GM23338 (cell line): ENCODE results near the gene DDX49. TPM values are rescaled to one million over a fixed set of nuclear protein-coding genes. Genes with fewer than 3 reads are reported as not detected.

ENCODE experiments used
- ATAC-seq: fragments of 200-7000 bp; cut with Tn5 transposase; 3 replicates; pipeline ENCODE4 v1.9.1; 2020
- DNase-seq: peaks from one replicate; pipeline ENCODE4 v3.0.0-alpha.2; 2015; ENCODE audit warnings: low spot score
- H2AFZ ChIP-seq: fragments of 200-600 bp; sonication (generic); 2 replicates; pipeline ENCODE4 v1.8.0; 2016; ENCODE audit warnings: antibody characterized with exemption, mild to moderate bottlenecking, moderate library complexity
- H3F3A ChIP-seq: fragments of 200-600 bp; sonication (generic); replicated peaks from 2 replicates; pipeline ENCODE4 v1.8.0; 2017; ENCODE audit warnings: antibody characterized with exemption, mixed run types, low read depth
- H3K27ac ChIP-seq: fragments of 200-600 bp; sonication (generic); 2 replicates; pipeline ENCODE4 v1.6.1; 2016; ENCODE audit warnings: low read depth
- H3K27me3 ChIP-seq: fragments of 200-600 bp; sonication (generic); 2 replicates; pipeline ENCODE4 v1.8.0; 2016; ENCODE audit warnings: mild to moderate bottlenecking, mixed run types, moderate library complexity; ENCODE audit not compliant: insufficient read depth
- H3K36me3 ChIP-seq: fragments of 200-600 bp; sonication (generic); 2 replicates; pipeline ENCODE4 v1.8.0; 2016; ENCODE audit warnings: mild to moderate bottlenecking; ENCODE audit not compliant: insufficient read depth
- H3K4me1 ChIP-seq: fragments of 200-600 bp; sonication (generic); 2 replicates; pipeline ENCODE4 v1.8.0; 2016; ENCODE audit warnings: mild to moderate bottlenecking, moderate library complexity; ENCODE audit not compliant: insufficient read depth
- H3K4me2 ChIP-seq: fragments of 200-600 bp; sonication (generic); 2 replicates; pipeline ENCODE4 v1.7.1; 2017; ENCODE audit warnings: mixed run types
- H3K4me3 ChIP-seq: fragments of 200-600 bp; sonication (generic); 2 replicates; pipeline ENCODE4 v1.6.1; 2016; ENCODE audit warnings: mixed run types
- H3K79me2 ChIP-seq: fragments of 200-600 bp; sonication (generic); replicated peaks from 2 replicates; pipeline ENCODE4 v1.8.0; 2017; ENCODE audit warnings: mild to moderate bottlenecking; ENCODE audit not compliant: insufficient read depth
- H3K9me2 ChIP-seq: fragments of 200-600 bp; sonication (generic); 2 replicates; pipeline ENCODE4 v1.8.0; 2017; ENCODE audit not compliant: insufficient read depth
- H4K20me1 ChIP-seq: fragments of 200-600 bp; sonication (generic); replicated peaks from 2 replicates; pipeline ENCODE4 v1.8.0; 2017; ENCODE audit warnings: mild to moderate bottlenecking; ENCODE audit not compliant: insufficient read depth
- H3K27ac Mint-ChIP-seq: 2 replicates; pipeline ENCODE4 v1.8.0; 2020; ENCODE audit warnings: inconsistent platforms, mild to moderate bottlenecking, moderate library complexity, mixed read lengths
- H3K27me3 Mint-ChIP-seq: 3 replicates; pipeline ENCODE4 v1.8.0; 2022; ENCODE audit warnings: low read depth, mild to moderate bottlenecking, moderate library complexity, mixed read lengths, inconsistent platforms; ENCODE audit not compliant: insufficient read depth, poor library complexity
- H3K36me3 Mint-ChIP-seq: 3 replicates; pipeline ENCODE4 v1.8.0; 2021; ENCODE audit warnings: low read depth, mild to moderate bottlenecking, inconsistent platforms, moderate library complexity, mixed read lengths
- H3K4me1 Mint-ChIP-seq: 3 replicates; pipeline ENCODE4 v1.8.0; 2020; ENCODE audit warnings: mild to moderate bottlenecking, inconsistent platforms, mixed read lengths
- H3K4me3 Mint-ChIP-seq: 3 replicates; pipeline ENCODE4 v1.8.0; 2021; ENCODE audit warnings: moderate library complexity, mild to moderate bottlenecking, inconsistent platforms, mixed read lengths
- H3K9me3 Mint-ChIP-seq: 3 replicates; pipeline ENCODE4 v1.8.0; 2020; ENCODE audit warnings: moderate library complexity, mild to moderate bottlenecking, inconsistent platforms, mixed read lengths
- CREB1 ChIP-seq: fragments of 250-450 bp; sonication (Bioruptor Pico); IDR thresholded peaks from 2 replicates; pipeline ENCODE4 v1.5.0; 2020; ENCODE audit warnings: low read depth, mild to moderate bottlenecking, moderate library complexity
- EZH2 ChIP-seq: fragments of 200-600 bp; sonication (generic); IDR thresholded peaks from one replicate; pipeline ENCODE4 v1.8.0; 2017; ENCODE audit warnings: antibody characterized with exemption, mild to moderate bottlenecking, low read depth; ENCODE audit not compliant: unreplicated experiment
- EZH2phosphoT487 ChIP-seq: fragments of 200-600 bp; sonication (generic); IDR thresholded peaks from one replicate; pipeline ENCODE4 v1.8.1; 2018; ENCODE audit warnings: antibody characterized with exemption; ENCODE audit not compliant: unreplicated experiment
- JUNB ChIP-seq: IDR thresholded peaks from one replicate; pipeline ENCODE4 v1.6.1; 2016; ENCODE audit warnings: antibody characterized with exemption; ENCODE audit not compliant: unreplicated experiment
- NANOG ChIP-seq: IDR thresholded peaks from 2 replicates; pipeline ENCODE4 v1.6.1; 2016; ENCODE audit warnings: antibody characterized with exemption, borderline replicate concordance
- POLR2AphosphoS5 ChIP-seq: IDR thresholded peaks from 2 replicates; pipeline ENCODE4 v1.6.1; 2016; ENCODE audit warnings: antibody characterized with exemption, low read depth
- STAT1 ChIP-seq: IDR thresholded peaks from one replicate; pipeline ENCODE4 v1.6.1; 2016; ENCODE audit warnings: antibody characterized with exemption; ENCODE audit not compliant: unreplicated experiment
- ZNF114 ChIP-seq: fragments of 250-450 bp; sonication (Bioruptor Pico); IDR thresholded peaks from 2 replicates; pipeline ENCODE4 v1.5.0; 2020; ENCODE audit warnings: mild to moderate bottlenecking, moderate library complexity
- ZNF331 ChIP-seq: fragments of 250-450 bp; sonication (Bioruptor Pico); IDR thresholded peaks from 2 replicates; pipeline ENCODE4 v1.5.0; 2020; ENCODE audit warnings: low read depth, mild to moderate bottlenecking, moderate library complexity
- polyA plus RNA-seq: library from polyadenylated mRNA; unstranded; fragments of >200 nt; fragmentation: Nextera tagmentation; extraction: Ambion mirVana; gene quantifications from 2 replicates; pipeline ENCODE4 v1.2.1, GENCODE V29; 2016
- total RNA-seq: library from RNA; depleted of rRNA; stranded (reverse); fragments of >200 nt; shearing (Covaris generic); gene quantifications from 2 replicates; pipeline ENCODE4 v1.2.3, GENCODE V29; 2014
- TF ChIP-seq, protein P1 (sequence below), 2 experiments: fragments of 200-600 bp in 1 of 2; sonication (generic) in 1 of 2; conservative IDR thresholded peaks; 2 replicates each; pipeline versions ENCODE4 v1.5.1 to v1.6.1; 2016 to 2017; ENCODE audit warnings: antibody characterized with exemption in 2 of 2, low read depth in 2 of 2, mild to moderate bottlenecking in 2 of 2, moderate library complexity in 1 of 2
- TF ChIP-seq, protein P2 (sequence below): IDR thresholded peaks from 2 replicates; pipeline ENCODE4 v1.6.1; 2016; ENCODE audit warnings: antibody characterized with exemption
- TF ChIP-seq, protein P3 (sequence below): fragments of 250-450 bp; sonication (Bioruptor Pico); IDR thresholded peaks from 2 replicates; pipeline ENCODE4 v1.5.0; 2020; ENCODE audit warnings: mild to moderate bottlenecking, moderate library complexity
- TF ChIP-seq, protein P4 (sequence below): IDR thresholded peaks from one replicate; pipeline ENCODE4 v1.6.1; 2018; ENCODE audit warnings: antibody characterized with exemption; ENCODE audit not compliant: unreplicated experiment

DDX49 gene
- total and polyA plus RNA-seq, 2 experiments from 2014 or later: 40.2 to 75.3 TPM

DNA sequence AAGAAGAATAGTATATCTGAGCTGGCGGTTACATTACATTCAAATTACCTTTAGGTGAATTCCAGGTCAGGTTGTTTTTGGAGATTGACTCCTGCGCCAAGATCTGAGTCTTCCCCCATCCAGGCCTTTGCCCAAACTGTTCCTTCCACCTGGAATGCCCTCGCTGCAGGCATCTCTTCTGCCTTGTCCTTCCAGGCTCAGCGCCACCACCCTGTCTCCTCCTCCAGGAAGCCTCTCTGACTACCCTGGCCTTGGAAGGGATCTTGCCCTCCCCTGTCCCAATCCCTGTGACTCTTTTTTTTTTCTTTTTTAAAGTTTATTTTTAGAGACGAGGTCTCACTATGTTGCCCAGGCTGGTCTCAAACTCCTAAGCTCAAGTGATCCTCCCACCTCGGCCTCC is 23.2 kb downstream of the DDX49 start:
- no peaks in the 10 kb centered on the region for H3K9me2 ChIP-seq
- ATAC-seq (no peak), DNase-seq (no peak)
- no peak overlapping the region for H3K27ac Mint-ChIP-seq
- no peaks in the 10 kb centered on the region for H4K20me1 ChIP-seq
- peaks cover 21% of the 10 kb centered on the region for H3K27me3 Mint-ChIP-seq
- peaks cover 9% of the 10 kb centered on the region for H3K4me1 ChIP-seq
- peaks cover 29% of the 10 kb centered on the region for H3K36me3 Mint-ChIP-seq
- TF ChIP-seq, protein P1, sequence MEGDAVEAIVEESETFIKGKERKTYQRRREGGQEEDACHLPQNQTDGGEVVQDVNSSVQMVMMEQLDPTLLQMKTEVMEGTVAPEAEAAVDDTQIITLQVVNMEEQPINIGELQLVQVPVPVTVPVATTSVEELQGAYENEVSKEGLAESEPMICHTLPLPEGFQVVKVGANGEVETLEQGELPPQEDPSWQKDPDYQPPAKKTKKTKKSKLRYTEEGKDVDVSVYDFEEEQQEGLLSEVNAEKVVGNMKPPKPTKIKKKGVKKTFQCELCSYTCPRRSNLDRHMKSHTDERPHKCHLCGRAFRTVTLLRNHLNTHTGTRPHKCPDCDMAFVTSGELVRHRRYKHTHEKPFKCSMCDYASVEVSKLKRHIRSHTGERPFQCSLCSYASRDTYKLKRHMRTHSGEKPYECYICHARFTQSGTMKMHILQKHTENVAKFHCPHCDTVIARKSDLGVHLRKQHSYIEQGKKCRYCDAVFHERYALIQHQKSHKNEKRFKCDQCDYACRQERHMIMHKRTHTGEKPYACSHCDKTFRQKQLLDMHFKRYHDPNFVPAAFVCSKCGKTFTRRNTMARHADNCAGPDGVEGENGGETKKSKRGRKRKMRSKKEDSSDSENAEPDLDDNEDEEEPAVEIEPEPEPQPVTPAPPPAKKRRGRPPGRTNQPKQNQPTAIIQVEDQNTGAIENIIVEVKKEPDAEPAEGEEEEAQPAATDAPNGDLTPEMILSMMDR (conservative IDR thresholded peaks at IDR 0.05; ENCODE audit: low read depth in 2 of 2): no peak
- TF ChIP-seq STAT1 (no peak), EZH2 (no peak), ZNF331 (no peak), POLR2AphosphoS5 (no peak), ZNF114 (no peak), EZH2phosphoT487 (no peak), JUNB (no peak), NANOG (no peak), CREB1 (CRISPR knock-in tag) (no peak)
- TF ChIP-seq, protein P2, sequence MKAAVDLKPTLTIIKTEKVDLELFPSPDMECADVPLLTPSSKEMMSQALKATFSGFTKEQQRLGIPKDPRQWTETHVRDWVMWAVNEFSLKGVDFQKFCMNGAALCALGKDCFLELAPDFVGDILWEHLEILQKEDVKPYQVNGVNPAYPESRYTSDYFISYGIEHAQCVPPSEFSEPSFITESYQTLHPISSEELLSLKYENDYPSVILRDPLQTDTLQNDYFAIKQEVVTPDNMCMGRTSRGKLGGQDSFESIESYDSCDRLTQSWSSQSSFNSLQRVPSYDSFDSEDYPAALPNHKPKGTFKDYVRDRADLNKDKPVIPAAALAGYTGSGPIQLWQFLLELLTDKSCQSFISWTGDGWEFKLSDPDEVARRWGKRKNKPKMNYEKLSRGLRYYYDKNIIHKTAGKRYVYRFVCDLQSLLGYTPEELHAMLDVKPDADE: no peak
- TF ChIP-seq, protein P3, sequence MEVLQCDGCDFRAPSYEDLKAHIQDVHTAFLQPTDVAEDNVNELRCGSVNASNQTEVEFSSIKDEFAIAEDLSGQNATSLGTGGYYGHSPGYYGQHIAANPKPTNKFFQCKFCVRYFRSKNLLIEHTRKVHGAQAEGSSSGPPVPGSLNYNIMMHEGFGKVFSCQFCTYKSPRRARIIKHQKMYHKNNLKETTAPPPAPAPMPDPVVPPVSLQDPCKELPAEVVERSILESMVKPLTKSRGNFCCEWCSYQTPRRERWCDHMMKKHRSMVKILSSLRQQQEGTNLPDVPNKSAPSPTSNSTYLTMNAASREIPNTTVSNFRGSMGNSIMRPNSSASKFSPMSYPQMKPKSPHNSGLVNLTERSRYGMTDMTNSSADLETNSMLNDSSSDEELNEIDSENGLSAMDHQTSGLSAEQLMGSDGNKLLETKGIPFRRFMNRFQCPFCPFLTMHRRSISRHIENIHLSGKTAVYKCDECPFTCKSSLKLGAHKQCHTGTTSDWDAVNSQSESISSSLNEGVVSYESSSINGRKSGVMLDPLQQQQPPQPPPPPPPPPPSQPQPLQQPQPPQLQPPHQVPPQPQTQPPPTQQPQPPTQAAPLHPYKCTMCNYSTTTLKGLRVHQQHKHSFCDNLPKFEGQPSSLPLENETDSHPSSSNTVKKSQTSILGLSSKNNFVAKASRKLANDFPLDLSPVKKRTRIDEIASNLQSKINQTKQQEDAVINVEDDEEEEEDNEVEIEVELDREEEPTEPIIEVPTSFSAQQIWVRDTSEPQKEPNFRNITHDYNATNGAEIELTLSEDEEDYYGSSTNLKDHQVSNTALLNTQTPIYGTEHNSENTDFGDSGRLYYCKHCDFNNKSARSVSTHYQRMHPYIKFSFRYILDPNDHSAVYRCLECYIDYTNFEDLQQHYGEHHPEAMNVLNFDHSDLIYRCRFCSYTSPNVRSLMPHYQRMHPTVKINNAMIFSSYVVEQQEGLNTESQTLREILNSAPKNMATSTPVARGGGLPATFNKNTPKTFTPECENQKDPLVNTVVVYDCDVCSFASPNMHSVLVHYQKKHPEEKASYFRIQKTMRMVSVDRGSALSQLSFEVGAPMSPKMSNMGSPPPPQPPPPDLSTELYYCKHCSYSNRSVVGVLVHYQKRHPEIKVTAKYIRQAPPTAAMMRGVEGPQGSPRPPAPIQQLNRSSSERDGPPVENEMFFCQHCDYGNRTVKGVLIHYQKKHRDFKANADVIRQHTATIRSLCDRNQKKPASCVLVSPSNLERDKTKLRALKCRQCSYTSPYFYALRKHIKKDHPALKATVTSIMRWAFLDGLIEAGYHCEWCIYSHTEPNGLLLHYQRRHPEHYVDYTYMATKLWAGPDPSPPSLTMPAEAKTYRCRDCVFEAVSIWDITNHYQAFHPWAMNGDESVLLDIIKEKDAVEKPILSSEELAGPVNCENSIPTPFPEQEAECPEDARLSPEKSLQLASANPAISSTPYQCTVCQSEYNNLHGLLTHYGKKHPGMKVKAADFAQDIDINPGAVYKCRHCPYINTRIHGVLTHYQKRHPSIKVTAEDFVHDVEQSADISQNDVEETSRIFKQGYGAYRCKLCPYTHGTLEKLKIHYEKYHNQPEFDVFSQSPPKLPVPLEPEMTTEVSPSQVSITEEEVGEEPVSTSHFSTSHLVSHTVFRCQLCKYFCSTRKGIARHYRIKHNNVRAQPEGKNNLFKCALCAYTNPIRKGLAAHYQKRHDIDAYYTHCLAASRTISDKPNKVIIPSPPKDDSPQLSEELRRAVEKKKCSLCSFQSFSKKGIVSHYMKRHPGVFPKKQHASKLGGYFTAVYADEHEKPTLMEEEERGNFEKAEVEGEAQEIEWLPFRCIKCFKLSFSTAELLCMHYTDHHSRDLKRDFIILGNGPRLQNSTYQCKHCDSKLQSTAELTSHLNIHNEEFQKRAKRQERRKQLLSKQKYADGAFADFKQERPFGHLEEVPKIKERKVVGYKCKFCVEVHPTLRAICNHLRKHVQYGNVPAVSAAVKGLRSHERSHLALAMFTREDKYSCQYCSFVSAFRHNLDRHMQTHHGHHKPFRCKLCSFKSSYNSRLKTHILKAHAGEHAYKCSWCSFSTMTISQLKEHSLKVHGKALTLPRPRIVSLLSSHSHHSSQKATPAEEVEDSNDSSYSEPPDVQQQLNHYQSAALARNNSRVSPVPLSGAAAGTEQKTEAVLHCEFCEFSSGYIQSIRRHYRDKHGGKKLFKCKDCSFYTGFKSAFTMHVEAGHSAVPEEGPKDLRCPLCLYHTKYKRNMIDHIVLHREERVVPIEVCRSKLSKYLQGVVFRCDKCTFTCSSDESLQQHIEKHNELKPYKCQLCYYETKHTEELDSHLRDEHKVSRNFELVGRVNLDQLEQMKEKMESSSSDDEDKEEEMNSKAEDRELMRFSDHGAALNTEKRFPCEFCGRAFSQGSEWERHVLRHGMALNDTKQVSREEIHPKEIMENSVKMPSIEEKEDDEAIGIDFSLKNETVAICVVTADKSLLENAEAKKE (CRISPR knock-in tag): no peak
- TF ChIP-seq, protein P4, sequence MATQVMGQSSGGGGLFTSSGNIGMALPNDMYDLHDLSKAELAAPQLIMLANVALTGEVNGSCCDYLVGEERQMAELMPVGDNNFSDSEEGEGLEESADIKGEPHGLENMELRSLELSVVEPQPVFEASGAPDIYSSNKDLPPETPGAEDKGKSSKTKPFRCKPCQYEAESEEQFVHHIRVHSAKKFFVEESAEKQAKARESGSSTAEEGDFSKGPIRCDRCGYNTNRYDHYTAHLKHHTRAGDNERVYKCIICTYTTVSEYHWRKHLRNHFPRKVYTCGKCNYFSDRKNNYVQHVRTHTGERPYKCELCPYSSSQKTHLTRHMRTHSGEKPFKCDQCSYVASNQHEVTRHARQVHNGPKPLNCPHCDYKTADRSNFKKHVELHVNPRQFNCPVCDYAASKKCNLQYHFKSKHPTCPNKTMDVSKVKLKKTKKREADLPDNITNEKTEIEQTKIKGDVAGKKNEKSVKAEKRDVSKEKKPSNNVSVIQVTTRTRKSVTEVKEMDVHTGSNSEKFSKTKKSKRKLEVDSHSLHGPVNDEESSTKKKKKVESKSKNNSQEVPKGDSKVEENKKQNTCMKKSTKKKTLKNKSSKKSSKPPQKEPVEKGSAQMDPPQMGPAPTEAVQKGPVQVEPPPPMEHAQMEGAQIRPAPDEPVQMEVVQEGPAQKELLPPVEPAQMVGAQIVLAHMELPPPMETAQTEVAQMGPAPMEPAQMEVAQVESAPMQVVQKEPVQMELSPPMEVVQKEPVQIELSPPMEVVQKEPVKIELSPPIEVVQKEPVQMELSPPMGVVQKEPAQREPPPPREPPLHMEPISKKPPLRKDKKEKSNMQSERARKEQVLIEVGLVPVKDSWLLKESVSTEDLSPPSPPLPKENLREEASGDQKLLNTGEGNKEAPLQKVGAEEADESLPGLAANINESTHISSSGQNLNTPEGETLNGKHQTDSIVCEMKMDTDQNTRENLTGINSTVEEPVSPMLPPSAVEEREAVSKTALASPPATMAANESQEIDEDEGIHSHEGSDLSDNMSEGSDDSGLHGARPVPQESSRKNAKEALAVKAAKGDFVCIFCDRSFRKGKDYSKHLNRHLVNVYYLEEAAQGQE: no peak
- no peak overlapping the region for H3K4me3 ChIP-seq
- H3K4me2 ChIP-seq: no peak overlapping the region
- H3K9me3 Mint-ChIP-seq: no peaks in the 10 kb centered on the region
- 0 out of 2 replicates have a peak, but pooled peaks cover 3% of the 10 kb centered on the region for H3K79me2 ChIP-seq
- H3K4me3 Mint-ChIP-seq: peak overlapping the region; percentile 62; the same call in 2 of the 3 replicates
- H3K27me3 ChIP-seq: peaks cover 5% of the 10 kb centered on the region; the same call in 1 of the 2 replicates
- H2AFZ ChIP-seq: no peak overlapping the region
- H3K4me1 Mint-ChIP-seq: peaks cover 21% of the 10 kb centered on the region
- H3K27ac ChIP-seq: no peak overlapping the region
- peaks cover 7% of the 10 kb centered on the region; the same call in 1 of the 2 replicates for H3F3A ChIP-seq
- no peaks in the 10 kb centered on the region for H3K36me3 ChIP-seq
